GM12878 (cell line): Measurements from ENCODE around the gene ZNF662. TPM values are rescaled to one million over a fixed set of nuclear protein-coding genes. Genes with fewer than 3 reads are reported as not detected.

ENCODE experiments used
- ATAC-seq: fragments of 200-7000 bp; cut with Tn5 transposase; 3 replicates; pipeline ENCODE4 v1.9.1; 2020; ENCODE audit warnings: mild to moderate bottlenecking, moderate library complexity
- BruUV-seq: library from RNA; stranded (reverse); fragments of 400-500 nt; replicated peaks from 2 replicates; lab custom pipeline; 2021; lab: Mats Ljungman, UMichigan
- CTCF ChIA-PET: fragments of 300-600 bp; sonication (Branson Sonifier 250); formaldehyde crosslinking; extraction: SDS; loops from one replicate; lab custom pipeline; 2021; ENCODE audit warnings: inconsistent platforms; lab: Yijun Ruan, JAX
- POLR2A ChIA-PET: fragments of 350-600 bp; formaldehyde crosslinking; extraction: SDS; loops from one replicate; lab custom pipeline; 2021; ENCODE audit warnings: inconsistent platforms; lab: Charles Lee
- RAD21 ChIA-PET: fragments of 300-600 bp; sonication (Branson Sonifier 250); formaldehyde crosslinking; loops from one replicate; lab custom pipeline; 2023; ENCODE audit warnings: antibody characterized with exemption; ENCODE audit not compliant: unreplicated experiment; lab: Charles Lee
- SMC1A ChIA-PET: fragments of 300-600 bp; sonication (Branson Sonifier 250); formaldehyde crosslinking; loops from one replicate; lab custom pipeline; 2023; ENCODE audit not compliant: unreplicated experiment, uncharacterized antibody; lab: Charles Lee
- DNase-seq: peaks from one replicate; pipeline ENCODE4 v3.0.0-alpha.2; 2011; ENCODE audit warnings: low read depth, low spot score
- FAIRE-seq: peaks from 3 replicates; lab custom pipeline; 2011; peaks lifted over from hg19 to GRCh38; lab: Jason Lieb, UNC
- H2AFZ ChIP-seq: 2 replicates; pipeline ENCODE4 v1.6.0; 2011; ENCODE audit warnings: low read depth, low read length, control low read depth; ENCODE audit not compliant: control insufficient read depth
- H3K27ac ChIP-seq: 2 replicates; pipeline ENCODE4 v1.5.1; 2011; ENCODE audit warnings: control low read depth; ENCODE audit not compliant: control insufficient read depth, insufficient read depth
- H3K27me3 ChIP-seq, 2 experiments: replicated peaks in 1 of 2; 2 replicates each; pipeline versions ENCODE4 v1.6.0 to v1.6.1; 2011; ENCODE audit warnings: low read length in 1 of 2; ENCODE audit not compliant: control insufficient read depth in 2 of 2, insufficient read depth in 2 of 2
- H3K36me3 ChIP-seq, 2 experiments: 2 replicates each; pipeline ENCODE4 v1.5.1; 2011; ENCODE audit warnings: low read length in 1 of 2; ENCODE audit not compliant: control insufficient read depth in 2 of 2, insufficient read depth in 2 of 2
- H3K4me1 ChIP-seq: 2 replicates; pipeline ENCODE4 v1.6.1; 2011; ENCODE audit warnings: mild to moderate bottlenecking, low read length, moderate library complexity, mixed read lengths; ENCODE audit not compliant: control insufficient read depth, insufficient read depth
- H3K4me2 ChIP-seq: 2 replicates; pipeline ENCODE4 v1.6.0; 2011; ENCODE audit warnings: control low read depth; ENCODE audit not compliant: control insufficient read depth, insufficient read depth
- H3K4me3 ChIP-seq: fragments of 200-600 bp; sonication (generic); 2 replicates; pipeline ENCODE4 v1.5.1; 2016
- H3K79me2 ChIP-seq: 2 replicates; pipeline ENCODE4 v1.6.0; 2011; ENCODE audit warnings: low read length; ENCODE audit not compliant: control insufficient read depth, insufficient read depth
- H3K9ac ChIP-seq: 2 replicates; pipeline ENCODE4 v1.8.0; 2011; ENCODE audit warnings: low read length, control low read depth, mixed read lengths; ENCODE audit not compliant: control insufficient read depth, insufficient read depth
- H3K9me3 ChIP-seq: replicated peaks from 3 replicates; pipeline ENCODE4 v1.5.1; 2011; ENCODE audit warnings: mild to moderate bottlenecking, low read length; ENCODE audit not compliant: control insufficient read depth, insufficient read depth
- H4K20me1 ChIP-seq: 2 replicates; pipeline ENCODE4 v1.6.0; 2011; ENCODE audit not compliant: control insufficient read depth, insufficient read depth
- BCL11A ChIP-seq: IDR thresholded peaks from 2 replicates; pipeline ENCODE4 v1.6.1; 2011; ENCODE audit warnings: low read depth, low read length
- BCLAF1 ChIP-seq: fragments of 450-650 bp; IDR thresholded peaks from 2 replicates; pipeline ENCODE4 v1.6.1; 2017; ENCODE audit warnings: antibody characterized with exemption, mild to moderate bottlenecking, moderate library complexity
- BMI1 ChIP-seq: fragments of 450-650 bp; IDR thresholded peaks from 2 replicates; pipeline ENCODE4 v1.6.1; 2016; ENCODE audit warnings: mild to moderate bottlenecking, moderate library complexity, borderline replicate concordance
- EZH2 ChIP-seq: IDR thresholded peaks from 2 replicates; pipeline ENCODE4 v1.6.1; 2012; ENCODE audit warnings: low read depth, mild to moderate bottlenecking, control low read depth, inconsistent platforms, low read length, borderline replicate concordance; ENCODE audit not compliant: control insufficient read depth
- MYB ChIP-seq: fragments of 150-350 bp; IDR thresholded peaks from 2 replicates; pipeline ENCODE4 v1.6.1; 2014; ENCODE audit warnings: mild to moderate bottlenecking, low read depth, low read length, borderline replicate concordance
- YY1 ChIP-seq: IDR thresholded peaks from 2 replicates; pipeline ENCODE4 v1.6.1; 2011; ENCODE audit warnings: low read depth, mild to moderate bottlenecking, low read length
- ZNF274 ChIP-seq: IDR thresholded peaks from one replicate; pipeline ENCODE4 v1.8.0; 2011; ENCODE audit not compliant: insufficient read length, insufficient read depth
- ZNF622 ChIP-seq: fragments of 450-650 bp; IDR thresholded peaks from 2 replicates; pipeline ENCODE4 v1.6.1; 2017; ENCODE audit warnings: mild to moderate bottlenecking, inconsistent platforms
- in situ Hi-C: fragments of 300-500 bp; cut with MboI; formaldehyde crosslinking; loops from 9 replicates; pipeline ENCODE4 v1.14.3; 2018; ENCODE audit warnings: mixed read lengths
- intact Hi-C: fragments of 100-400 bp; cut with micrococcal nuclease; formaldehyde crosslinking; loops from one replicate; pipeline ENCODE4 v1.14.2; 2022; ENCODE audit not compliant: unreplicated experiment
- polyA plus RNA-seq, 11 experiments: library from polyadenylated mRNA; depleted of rRNA in 4 of 11; unstranded in 6 of 11; stranded (reverse) in 5 of 11; fragments of >200 nt; fragmentation: Nextera tagmentation in 4 of 11; fragmentation: Illumina TruSeq in 1 of 11; extraction: Ambion mirVana in 4 of 11; extraction: Trizol in 1 of 11; gene quantifications; 1 replicate in 1 of 11; 2 replicates in 10 of 11; pipeline versions ENCODE4 v1.2.1 to v1.2.3, GENCODE V29; 2011 to 2016; ENCODE audit warnings: inconsistent platforms in 2 of 11, missing spikeins in 2 of 11, low read depth in 1 of 11
- total RNA-seq, 4 experiments: library from RNA; depleted of rRNA in 3 of 4; stranded (reverse); fragments of >200 nt in 3 of 4; fragmentation: Illumina TruSeq in 1 of 4; extraction: Trizol in 1 of 4; gene quantifications; 2 replicates each; pipeline versions ENCODE4 v1.2.1 to v1.2.3, GENCODE V29; 2013 to 2021

ZNF662 gene
- total and polyA plus RNA-seq, 10 of the 15 experiments (the other 5 are each of a cell fraction or from before 2014, with no cell fraction given), result not detected

GRCh38 chr3:42898896-42899675 lies 6.9 kb upstream of the ZNF662 start:
- SMC1A ChIA-PET, result interaction anchor here (1.0 kb wide), 1 partner anchor 604 kb away, joined by 3 read pairs; no protein-coding TSS in a partner anchor
- Histone ChIP-seq H3K4me1 (no peaks in the 10 kb centered on the region), H2AFZ (no peak overlapping the region), H3K9me3 (no peaks in the 10 kb centered on the region), H3K4me3 (no peak overlapping the region), H4K20me1 (no peaks in the 10 kb centered on the region), H3K4me2 (no peak overlapping the region), H3K79me2 (no peaks in the 10 kb centered on the region), H3K9ac (no peak overlapping the region), H3K27me3 (no peaks in the 10 kb centered on the region), H3K27ac (no peak overlapping the region), H3K36me3 (no peaks in the 10 kb centered on the region)
- CTCF ChIA-PET, result interaction anchor here (0.9 kb wide), 1 partner anchor 8 kb away, joined by 5 read pairs; no protein-coding TSS in a partner anchor
- no peak; the same call in 2 of the 3 replicates for ATAC-seq
- BruUV-seq, result no TSS peak
- POLR2A ChIA-PET, result no interaction called here
- RAD21 ChIA-PET, result no interaction called here
- no peak for FAIRE-seq
- in situ Hi-C loops, result no loop called here
- TF ChIP-seq ZNF622 (no peak), BCL11A (no peak), ZNF274 (no peak), MYB (no peak), EZH2 (no peak), YY1 (no peak), BMI1 (no peak), BCLAF1 (no peak)
- DNase-seq, result no peak
- intact Hi-C loops, result no loop called here
